Stomach smooth muscle (tissue), 2 donors: Measurements from ENCODE around the gene FRK.
"Not testable (repeated sequence)": the region's sequence is repeated elsewhere in the genome, so short reads cannot be mapped to it uniquely, and the experiment has no call there.

ENCODE experiments used
- H3K27ac ChIP-seq: one replicate; pipeline ENCODE4 v1.7.0; 2013; ENCODE audit warnings: mild to moderate bottlenecking, low read length, inconsistent platforms
- H3K27me3 ChIP-seq, 2 donors: one replicate each; pipeline ENCODE4 v1.7.0; 2013; ENCODE audit warnings: low read length in 2 of 2; ENCODE audit not compliant: insufficient read depth in 2 of 2, control insufficient read depth in 1 of 2
- H3K36me3 ChIP-seq, 2 donors: one replicate each; pipeline ENCODE4 v1.7.0; 2013; ENCODE audit warnings: low read length in 2 of 2; ENCODE audit not compliant: control insufficient read depth in 2 of 2, insufficient read depth in 2 of 2
- H3K4me1 ChIP-seq: one replicate; pipeline ENCODE4 v1.7.0; 2013; ENCODE audit warnings: low read length; ENCODE audit not compliant: control insufficient read depth, insufficient read depth
- H3K4me3 ChIP-seq, 2 donors: one replicate each; pipeline ENCODE4 v1.7.0; 2013; ENCODE audit warnings: low read length in 2 of 2
- H3K9ac ChIP-seq, 2 donors: one replicate each; pipeline ENCODE4 v1.7.0; 2013; ENCODE audit warnings: low read length in 2 of 2, mild to moderate bottlenecking in 1 of 2
- H3K9me3 ChIP-seq, 2 donors: one replicate each; pipeline ENCODE4 v1.7.0; 2013; ENCODE audit warnings: low read length in 2 of 2; ENCODE audit not compliant: control insufficient read depth in 2 of 2
- donor health status: healthy.
- donor health status: Pancreatic carcinoma.

The FRK gene

DNA sequence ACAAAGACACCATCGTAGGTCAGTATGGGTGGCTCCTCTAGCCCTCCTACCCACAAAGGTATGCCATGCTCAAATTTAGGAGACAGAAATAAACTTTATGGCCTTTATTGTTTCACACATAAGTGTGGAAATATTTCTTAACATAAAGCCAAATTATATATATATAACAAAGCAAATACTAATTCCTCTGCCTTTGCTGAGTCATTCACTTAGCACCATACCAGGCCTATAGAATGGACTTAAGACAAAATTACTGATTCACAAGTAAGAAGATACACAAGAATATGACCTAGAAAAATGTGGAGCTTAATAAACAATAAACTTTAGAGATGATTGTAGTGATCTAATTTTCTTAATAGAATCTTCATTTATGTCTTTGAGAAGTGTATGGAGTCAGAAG, 5.2 kb downstream of the FRK start:
- Histone ChIP-seq H3K4me3 (no peak overlapping the region), H3K4me1 (no peaks in the 10 kb centered on the region), H3K36me3 (no peaks in the 10 kb centered on the region), H3K27me3 (no peaks in the 10 kb centered on the region), H3K9me3 (no peaks in the 10 kb centered on the region), H3K27ac (no peak overlapping the region), H3K9ac (no peak overlapping the region)

DNA sequence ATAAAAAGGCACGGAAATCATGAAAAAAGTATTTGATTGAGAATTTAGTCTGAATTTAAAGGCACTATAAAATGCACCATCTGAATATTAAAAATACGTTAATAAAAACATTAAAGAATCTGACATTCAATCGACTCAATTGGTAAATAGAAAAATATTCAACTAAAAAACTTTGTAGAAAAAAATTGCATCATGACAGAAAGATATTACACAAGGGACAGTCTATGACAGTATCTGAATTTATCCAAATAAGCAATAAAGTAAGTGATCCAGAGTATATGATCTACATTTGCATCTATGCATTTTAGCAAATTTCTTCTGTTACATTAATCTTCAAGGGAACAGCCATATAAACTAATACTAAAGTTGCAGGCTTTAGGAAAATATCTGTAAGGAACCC, 9.4 kb downstream of the FRK start:
- Histone ChIP-seq H3K9ac (no peak overlapping the region), H3K27me3 (no peaks in the 10 kb centered on the region), H3K4me3 (no peak overlapping the region), H3K9me3 (no peaks in the 10 kb centered on the region), H3K36me3 (no peaks in the 10 kb centered on the region), H3K27ac (no peak overlapping the region), H3K4me1 (no peaks in the 10 kb centered on the region)

DNA sequence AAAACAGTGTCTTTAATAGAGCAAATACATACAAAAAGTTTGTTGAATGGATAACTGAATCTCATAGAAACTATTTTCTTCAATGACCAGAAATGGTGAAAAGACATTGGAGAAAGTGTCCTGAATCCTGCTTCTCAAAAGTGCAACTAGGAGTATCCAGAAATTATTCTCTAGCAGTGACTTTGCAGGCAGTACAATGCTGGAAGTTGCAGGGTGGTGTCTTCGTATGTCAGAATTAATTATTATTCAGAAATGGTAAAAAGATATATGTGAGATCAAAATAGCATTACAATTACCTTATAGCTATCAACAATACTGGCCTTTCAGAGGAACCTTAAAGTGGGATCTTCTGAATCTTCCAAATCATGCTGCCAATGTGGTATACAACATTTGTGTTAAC, 10.0 kb downstream of the FRK start:
- no peaks in the 10 kb centered on the region for H3K27me3 ChIP-seq
- H3K27ac ChIP-seq: no peak overlapping the region
- H3K9ac ChIP-seq: no peak overlapping the region
- no peak overlapping the region for H3K4me3 ChIP-seq
- no peaks in the 10 kb centered on the region for H3K36me3 ChIP-seq
- no peaks in the 10 kb centered on the region for H3K9me3 ChIP-seq
- no peaks in the 10 kb centered on the region for H3K4me1 ChIP-seq

DNA sequence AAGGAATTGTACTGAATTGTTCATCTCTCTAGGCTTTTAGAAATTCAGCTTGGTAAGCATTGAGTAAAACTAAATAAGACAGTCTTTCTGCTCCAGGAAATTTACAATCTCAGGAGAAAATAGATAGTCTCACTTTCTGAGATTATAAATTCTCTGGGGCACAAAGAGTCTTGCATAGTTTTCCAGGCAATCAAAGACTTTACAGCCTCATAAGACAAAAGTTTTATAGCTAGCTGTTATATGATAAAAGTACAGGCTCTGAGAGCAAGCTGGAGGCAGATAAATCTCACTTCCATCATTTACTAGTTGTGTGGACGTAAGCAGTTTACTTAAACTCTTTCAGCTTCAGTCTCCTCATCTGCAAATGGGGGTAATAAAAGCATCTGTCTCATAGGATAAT, 11.4 kb downstream of the FRK start:
- H3K36me3 ChIP-seq: no peaks in the 10 kb centered on the region
- no peak overlapping the region for H3K9ac ChIP-seq
- no peaks in the 10 kb centered on the region for H3K27me3 ChIP-seq
- H3K4me3 ChIP-seq: no peak overlapping the region
- H3K4me1 ChIP-seq: no peaks in the 10 kb centered on the region
- no peaks in the 10 kb centered on the region for H3K9me3 ChIP-seq
- H3K27ac ChIP-seq: no peak overlapping the region

DNA sequence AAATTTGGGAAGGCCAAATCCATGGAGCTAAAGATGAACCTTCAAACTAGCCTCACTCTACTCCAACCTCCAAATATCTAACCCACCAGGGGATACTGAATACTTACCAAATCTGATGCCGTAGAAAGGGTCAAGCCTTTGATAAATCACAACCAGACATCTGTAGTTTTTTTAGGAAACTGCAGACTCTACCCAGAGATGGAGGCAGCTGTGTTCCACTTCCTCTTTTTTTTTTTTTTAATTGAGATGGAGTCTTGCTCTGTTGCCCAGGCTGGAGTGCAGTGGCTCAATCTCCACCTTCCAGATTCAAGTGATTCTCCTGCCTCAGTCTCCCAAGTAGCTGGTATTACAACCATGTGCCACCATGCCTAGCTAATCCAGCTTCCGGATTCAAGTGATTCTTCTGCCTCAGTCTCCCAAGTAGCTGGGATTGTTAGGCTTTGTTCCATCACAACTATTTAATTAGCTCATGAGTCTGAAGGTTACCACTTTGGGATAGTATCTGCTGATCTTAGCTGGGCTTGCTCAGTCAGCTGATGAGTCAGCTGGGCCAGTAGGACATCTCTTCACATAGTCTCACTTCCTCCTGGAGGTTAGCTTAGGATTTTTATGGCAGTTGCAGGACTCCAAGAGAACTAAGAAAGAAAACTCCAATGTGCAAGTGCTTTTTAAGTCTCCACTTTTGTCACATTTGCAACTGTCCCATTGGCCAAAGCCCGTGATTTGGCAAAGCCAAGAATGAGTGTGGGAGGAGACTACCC, 13.3 kb downstream of the FRK start:
- H3K36me3 ChIP-seq: no peaks in the 10 kb centered on the region
- no peak overlapping the region for H3K4me3 ChIP-seq
- H3K27me3 ChIP-seq: no peaks in the 10 kb centered on the region
- no peak overlapping the region for H3K27ac ChIP-seq
- H3K9ac ChIP-seq: no peak overlapping the region
- H3K4me1 ChIP-seq: no peaks in the 10 kb centered on the region
- no peaks in the 10 kb centered on the region for H3K9me3 ChIP-seq

DNA sequence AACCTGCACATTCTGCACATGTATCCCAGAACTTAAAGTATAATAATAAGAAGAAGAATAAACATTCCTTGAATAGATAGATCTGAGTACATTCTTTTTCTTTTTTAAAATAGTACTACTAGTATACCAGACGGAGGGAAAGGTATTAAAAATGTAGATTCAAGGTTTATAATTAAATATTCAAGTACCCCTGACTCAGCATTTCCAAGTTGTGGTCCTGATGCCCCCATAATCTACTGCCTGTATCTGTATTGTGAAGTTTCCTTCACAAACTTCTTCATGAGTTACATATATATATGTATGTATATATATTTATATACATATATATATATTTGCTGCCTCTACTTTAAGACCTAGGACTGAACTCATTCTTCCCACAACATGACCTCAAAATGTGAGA, 14.0 kb downstream of the FRK start:
- Histone ChIP-seq H3K4me1 (no peaks in the 10 kb centered on the region), H3K27ac (no peak overlapping the region)

DNA sequence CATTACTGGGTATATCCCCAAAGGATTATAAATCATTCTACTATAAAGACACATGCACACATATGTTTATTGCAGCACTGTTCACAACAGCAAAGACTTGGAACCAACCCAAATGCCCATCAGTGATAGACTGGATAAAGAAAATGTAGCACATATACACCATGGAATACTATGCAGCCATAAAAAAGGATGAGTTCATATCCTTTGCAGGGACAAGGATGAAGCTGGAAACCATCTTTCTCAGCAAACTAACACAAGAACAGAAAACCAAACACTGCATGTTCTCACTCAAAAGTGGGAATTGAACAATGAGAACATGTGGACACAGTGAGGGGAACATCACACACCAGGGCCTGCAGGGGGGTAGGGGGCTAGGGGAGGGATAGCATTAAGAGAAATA, 14.4 kb downstream of the FRK start:
- not testable (repeated sequence) for H3K9me3 ChIP-seq, H3K36me3 ChIP-seq, H3K9ac ChIP-seq, H3K4me1 ChIP-seq, H3K4me3 ChIP-seq, H3K27ac ChIP-seq, H3K27me3 ChIP-seq

More for the DNA sequence above, 14.0 kb downstream of the FRK start:
- Histone ChIP-seq H3K4me3 (no peak overlapping the region), H3K27me3 (no peaks in the 10 kb centered on the region), H3K36me3 (no peaks in the 10 kb centered on the region), H3K9ac (no peak overlapping the region), H3K9me3 (peaks cover 0 to 3% of the 10 kb centered on the region in 2 donors)

DNA sequence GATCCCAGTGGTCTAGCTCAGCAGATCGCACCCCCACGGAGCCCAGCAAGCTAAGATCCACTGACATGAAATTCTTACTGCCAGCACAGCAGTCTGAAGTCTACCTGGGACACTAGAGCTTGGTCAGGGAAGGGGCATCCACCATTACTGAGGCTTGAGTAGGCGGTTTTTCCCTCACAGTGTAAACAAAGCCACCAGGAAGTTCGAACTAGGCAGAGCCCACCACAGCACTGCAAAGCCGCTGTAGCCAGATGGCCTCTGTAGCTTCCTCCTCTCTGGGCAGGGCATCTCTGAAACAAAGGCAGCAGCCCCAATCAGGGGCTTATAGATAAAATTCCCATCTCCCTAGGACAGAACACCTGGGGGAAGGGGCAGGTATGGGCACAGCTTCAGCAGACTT, 18.8 kb downstream of the FRK start:
- Histone ChIP-seq H3K9ac (no peak overlapping the region), H3K27me3 (no peaks in the 10 kb centered on the region), H3K36me3 (no peaks in the 10 kb centered on the region), H3K4me3 (no peak overlapping the region), H3K4me1 (no peaks in the 10 kb centered on the region), H3K9me3 (peaks cover 0 to 3% of the 10 kb centered on the region in 2 donors), H3K27ac (no peak overlapping the region)

DNA sequence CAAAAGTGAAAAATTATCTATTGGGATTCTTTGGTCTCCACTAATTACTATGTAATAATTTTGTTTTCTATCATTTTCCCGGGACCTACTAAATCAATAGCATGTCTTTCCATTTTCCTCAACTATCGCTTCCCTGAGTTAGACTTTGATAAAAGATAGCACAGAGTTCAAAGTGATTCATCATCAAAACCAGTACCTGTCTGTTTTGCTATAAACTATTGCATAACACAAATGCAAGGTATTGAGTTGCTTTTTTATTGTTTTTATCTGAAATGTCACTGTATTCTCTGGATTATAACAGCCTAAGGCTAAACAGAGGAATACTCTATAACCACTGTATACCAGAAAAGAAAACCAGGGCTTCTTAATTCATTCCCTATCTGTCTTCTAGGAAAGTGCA, 19.7 kb downstream of the FRK start:
- Histone ChIP-seq H3K27me3 (no peaks in the 10 kb centered on the region), H3K4me1 (no peaks in the 10 kb centered on the region), H3K36me3 (no peaks in the 10 kb centered on the region), H3K27ac (no peak overlapping the region), H3K9ac (no peak overlapping the region), H3K9me3 (peaks cover 0 to 3% of the 10 kb centered on the region in 2 donors), H3K4me3 (no peak overlapping the region)

DNA sequence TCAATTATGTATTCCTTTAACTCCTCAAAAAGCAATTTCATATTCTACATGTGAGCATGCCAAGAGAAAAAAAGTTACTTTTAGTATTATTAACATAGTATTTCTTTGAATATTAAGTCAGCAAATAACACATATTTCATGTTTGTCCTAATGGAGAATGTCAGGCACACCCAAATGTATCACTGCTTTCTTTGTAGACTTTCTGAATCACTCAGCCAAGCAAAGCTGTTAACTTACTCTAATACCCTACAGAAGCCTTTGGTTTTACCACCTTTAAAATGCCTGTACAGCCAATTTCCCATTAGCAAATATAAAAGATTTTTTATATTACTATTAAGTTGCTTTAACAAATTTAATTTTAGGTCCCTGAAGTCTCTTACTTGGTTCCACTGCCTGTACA, 23.8 kb downstream of the FRK start:
- H3K27ac ChIP-seq: no peak overlapping the region
- H3K4me1 ChIP-seq: no peaks in the 10 kb centered on the region
- H3K4me3 ChIP-seq: no peak overlapping the region
- H3K9ac ChIP-seq: no peak overlapping the region
- H3K36me3 ChIP-seq: no peaks in the 10 kb centered on the region
- no peaks in the 10 kb centered on the region for H3K27me3 ChIP-seq
- no peaks in the 10 kb centered on the region for H3K9me3 ChIP-seq

DNA sequence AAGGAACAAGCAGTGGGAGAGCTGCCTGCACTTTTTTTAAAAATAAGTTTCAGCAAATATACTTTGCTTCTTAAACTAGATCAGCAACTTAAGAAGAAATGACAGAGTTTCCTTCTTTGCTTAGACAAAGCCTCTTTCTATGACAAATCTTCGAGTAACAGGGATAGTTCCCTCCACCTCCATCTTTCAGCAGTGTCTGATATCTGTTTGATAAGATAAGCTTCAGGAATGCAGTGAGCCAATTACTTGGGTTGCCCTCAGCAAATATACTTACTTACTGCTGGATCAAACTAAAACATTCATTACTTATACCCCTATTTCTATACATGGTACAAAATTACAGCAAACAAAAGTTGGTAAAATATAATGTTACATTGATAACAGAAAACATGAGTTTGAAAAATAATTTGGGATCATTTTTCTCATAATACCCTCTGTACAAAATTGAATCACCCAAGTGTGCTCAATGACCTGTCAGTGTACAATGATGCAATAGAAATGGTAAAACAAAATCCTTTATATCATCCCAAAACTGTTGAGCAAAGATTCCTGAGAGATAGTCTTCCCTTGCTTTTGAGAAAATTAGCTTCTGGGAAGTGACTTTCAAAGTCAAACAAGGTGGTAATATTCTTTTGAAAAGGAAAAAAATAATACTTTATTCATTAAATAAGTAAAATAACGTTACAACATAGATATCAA, 24.5 kb downstream of the FRK start:
- H3K27ac ChIP-seq: no peak overlapping the region
- no peaks in the 10 kb centered on the region for H3K36me3 ChIP-seq
- H3K4me3 ChIP-seq: no peak overlapping the region
- H3K27me3 ChIP-seq: no peaks in the 10 kb centered on the region
- no peak overlapping the region for H3K9ac ChIP-seq
- H3K9me3 ChIP-seq: no peaks in the 10 kb centered on the region
- H3K4me1 ChIP-seq: no peaks in the 10 kb centered on the region
